ENCODE measurements around the gene TTLL13. TPM values are rescaled to one million over a fixed set of nuclear protein-coding genes. Genes with fewer than 3 reads are reported as not detected.
"Not testable (repeated sequence)": the region's sequence is repeated elsewhere in the genome, so short reads cannot be mapped to it uniquely, and the experiment has no call there.

TTLL13 gene
- total and polyA plus RNA-seq, 8 donors = 0.10 TPM; not detected in 7

DNA sequence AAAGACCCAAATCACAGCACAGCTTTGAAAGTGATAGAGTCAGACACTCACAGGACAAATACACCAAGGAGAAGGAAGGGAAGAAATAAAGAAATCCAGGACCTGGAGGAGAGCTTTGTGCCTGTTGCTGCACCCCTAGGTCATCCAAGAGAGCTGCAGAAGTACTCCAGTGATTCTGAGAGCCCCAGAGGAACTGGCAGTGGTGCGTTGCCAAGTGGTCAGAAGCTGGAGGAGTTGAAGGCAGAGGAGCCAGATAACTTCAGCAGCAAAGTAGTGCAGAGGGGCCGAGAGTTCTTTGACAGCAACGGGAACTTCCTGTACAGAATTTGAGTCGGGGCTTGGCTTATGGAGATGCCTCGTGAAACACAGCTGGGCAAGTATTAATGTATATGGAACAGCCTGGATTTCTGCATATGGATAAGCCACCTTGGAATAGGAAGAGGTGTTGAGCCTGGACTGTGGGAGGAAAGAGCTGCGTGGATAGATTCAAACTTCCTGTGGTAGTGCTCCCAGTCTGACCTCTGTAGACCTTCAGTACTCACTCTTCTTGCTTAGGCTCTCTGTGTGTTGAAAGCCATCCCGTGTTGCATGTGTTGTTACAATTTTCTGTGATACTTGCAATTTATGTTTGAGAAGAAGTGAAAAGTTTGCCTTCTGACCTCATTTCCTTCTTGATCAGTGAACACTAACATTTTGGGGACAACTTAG, 22.3 kb downstream of the TTLL13 start:
- Histone ChIP-seq H3K27ac (no peak overlapping the region), H3K4me3 (no peak overlapping the region), H3K4me1 (peaks cover 20 to 60% (median 41%) of the 10 kb centered on the region in 4 donors), H3K27me3 (no peaks in the 10 kb centered on the region), H3K9me3 (no peaks in the 10 kb centered on the region), H3K36me3 (peaks cover 24 to 71% (median 68%) of the 10 kb centered on the region in 4 donors)
- TF ChIP-seq EP300 (IDR thresholded peaks at IDR 0.05) (no peak), POLR2A (IDR thresholded peaks at IDR 0.05) (no peak), POLR2AphosphoS5 (IDR thresholded peaks at IDR 0.05) (no peak)
- TF ChIP-seq, protein P1, sequence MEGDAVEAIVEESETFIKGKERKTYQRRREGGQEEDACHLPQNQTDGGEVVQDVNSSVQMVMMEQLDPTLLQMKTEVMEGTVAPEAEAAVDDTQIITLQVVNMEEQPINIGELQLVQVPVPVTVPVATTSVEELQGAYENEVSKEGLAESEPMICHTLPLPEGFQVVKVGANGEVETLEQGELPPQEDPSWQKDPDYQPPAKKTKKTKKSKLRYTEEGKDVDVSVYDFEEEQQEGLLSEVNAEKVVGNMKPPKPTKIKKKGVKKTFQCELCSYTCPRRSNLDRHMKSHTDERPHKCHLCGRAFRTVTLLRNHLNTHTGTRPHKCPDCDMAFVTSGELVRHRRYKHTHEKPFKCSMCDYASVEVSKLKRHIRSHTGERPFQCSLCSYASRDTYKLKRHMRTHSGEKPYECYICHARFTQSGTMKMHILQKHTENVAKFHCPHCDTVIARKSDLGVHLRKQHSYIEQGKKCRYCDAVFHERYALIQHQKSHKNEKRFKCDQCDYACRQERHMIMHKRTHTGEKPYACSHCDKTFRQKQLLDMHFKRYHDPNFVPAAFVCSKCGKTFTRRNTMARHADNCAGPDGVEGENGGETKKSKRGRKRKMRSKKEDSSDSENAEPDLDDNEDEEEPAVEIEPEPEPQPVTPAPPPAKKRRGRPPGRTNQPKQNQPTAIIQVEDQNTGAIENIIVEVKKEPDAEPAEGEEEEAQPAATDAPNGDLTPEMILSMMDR (IDR thresholded peaks at IDR 0.05) = no peak
- 72 to 84% (median 80%) methylated on average over 7 of the region's 7 CpGs for WGBS, 5 donors
- intact Hi-C loops (cut with DNase I; ENCODE audit: low total_unique reads) = no loop called here
- no peak for DNase-seq

GRCh38 chr15:90278467-90278866, 29.1 kb downstream of the TTLL13 start:
- 95 to 99% (median 98%) methylated on average over 12 of the region's 12 CpGs for WGBS, 5 donors
- H3K9me3 ChIP-seq; intact Hi-C loops (cut with DNase I; ENCODE audit: low total_unique reads): not testable (repeated sequence)

GRCh38 chr15:90280743-90281142, 31.4 kb downstream of the TTLL13 start:
- H3K4me3 ChIP-seq; H3K36me3 ChIP-seq; H3K9me3 ChIP-seq; DNase-seq; H3K27ac ChIP-seq; H3K27me3 ChIP-seq; H3K4me1 ChIP-seq; intact Hi-C loops (cut with DNase I; ENCODE audit: low total_unique reads): not testable (repeated sequence)
- 88 to 91% (median 90%) methylated on average over 5 of the region's 5 CpGs for WGBS, 5 donors

More at GRCh38 chr15:90278467-90278866, 29.1 kb downstream of the TTLL13 start:
- H3K36me3 ChIP-seq = peaks cover 5 to 22% (median 21%) of the 10 kb centered on the region in 4 donors
- not testable (repeated sequence) for H3K4me1 ChIP-seq, H3K27me3 ChIP-seq, H3K27ac ChIP-seq, H3K4me3 ChIP-seq, DNase-seq

- H3K9me3 ChIP-seq; intact Hi-C loops (cut with DNase I; ENCODE audit: low total_unique reads); DNase-seq; H3K27me3 ChIP-seq; H3K4me1 ChIP-seq; H3K27ac ChIP-seq; H3K4me3 ChIP-seq; H3K36me3 ChIP-seq: not testable (repeated sequence)
- 48 to 66% (median 55%) methylated on average over 6 of the region's 6 CpGs for WGBS, 5 donors
Measured at GRCh38 chr15:90281637-90282036, 32.3 kb downstream of the TTLL13 start.

GRCh38 chr15:90286678-90287077, 37.3 kb downstream of the TTLL13 start:
- Histone ChIP-seq H3K27me3 (no peaks in the 10 kb centered on the region), H3K27ac (no peak overlapping the region), H3K4me3 (no peak overlapping the region), H3K36me3 (no peaks in the 10 kb centered on the region), H3K9me3 (no peaks in the 10 kb centered on the region), H3K4me1 (no peaks in the 10 kb centered on the region)
- intact Hi-C loops (cut with DNase I; ENCODE audit: low total_unique reads) = no loop called here
- DNase-seq = peak in 1 of 2 donors; percentile 59
- no peak for TF ChIP-seq POLR2AphosphoS5 (IDR thresholded peaks at IDR 0.05)
- TF ChIP-seq, protein P1 (IDR thresholded peaks at IDR 0.05) = peak in 1 of 7 experiments; percentile 10

GRCh38 chr15:90287101-90287500, 37.7 kb downstream of the TTLL13 start:
- H3K27ac ChIP-seq = no peak overlapping the region
- no peak for DNase-seq
- H3K36me3 ChIP-seq = no peaks in the 10 kb centered on the region
- WGBS, 5 donors = 38 to 58% (median 52%) methylated on average over 5 of the region's 5 CpGs
- no peak overlapping the region for H3K4me3 ChIP-seq
- intact Hi-C loops (cut with DNase I; ENCODE audit: low total_unique reads) = no loop called here
- H3K27me3 ChIP-seq = no peaks in the 10 kb centered on the region
- H3K9me3 ChIP-seq = no peaks in the 10 kb centered on the region
- H3K4me1 ChIP-seq = no peaks in the 10 kb centered on the region
- no peak for TF ChIP-seq POLR2A (IDR thresholded peaks at IDR 0.05)
- no peak for TF ChIP-seq POLR2AphosphoS5 (IDR thresholded peaks at IDR 0.05)
- no peak for TF ChIP-seq EP300 (IDR thresholded peaks at IDR 0.05)
- TF ChIP-seq, protein P1 (IDR thresholded peaks at IDR 0.05) = no peak
